GM19351 (cell line): Measurements from ENCODE around the gene POLR1H.

Experiments used
- ATAC-seq: cut with Tn5 transposase; IDR thresholded peaks from one replicate; pipeline ENCODE4 v1.9.1; 2021; ENCODE audit warnings: mild to moderate bottlenecking, moderate library complexity; ENCODE audit not compliant: unreplicated experiment

Gene POLR1H

GRCh38 chr6:30061858-30062458 lies 893 bp downstream of the POLR1H start:
- no peak for ATAC-seq

DNA sequence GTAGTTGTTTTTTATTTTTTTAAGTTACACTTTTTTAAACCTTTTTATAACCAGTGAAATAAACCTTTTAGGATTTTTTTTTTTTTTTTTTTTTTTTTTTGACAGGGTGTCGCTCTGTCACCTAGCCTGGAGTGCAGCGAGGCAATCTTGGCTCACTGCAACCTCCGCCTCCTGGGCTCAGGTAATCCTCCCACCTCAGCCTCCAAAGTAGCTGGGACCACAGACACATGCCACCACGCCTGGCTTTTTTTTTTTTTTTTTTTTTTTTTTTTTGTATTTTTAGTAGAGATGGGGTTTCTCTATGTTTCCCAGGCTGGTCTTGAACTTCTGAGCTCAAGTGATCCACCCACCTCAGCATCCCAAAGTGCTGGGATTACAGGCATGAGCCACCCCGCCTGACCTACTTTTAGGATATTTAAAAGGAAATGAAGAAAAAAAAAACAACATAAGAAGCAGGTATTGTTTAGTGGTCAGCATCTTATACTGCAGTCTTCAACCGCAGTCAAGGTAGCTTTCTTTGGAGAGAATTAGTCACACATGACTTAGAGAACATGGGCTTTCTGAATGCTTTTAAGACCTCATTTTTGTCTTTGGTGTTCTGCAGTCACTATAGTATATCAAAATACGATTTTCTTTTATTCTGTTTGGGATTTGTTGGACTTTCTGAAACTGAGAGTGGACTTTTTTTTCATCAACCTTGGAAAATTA lies 1.6 kb downstream of the POLR1H start:
- no peak for ATAC-seq

DNA sequence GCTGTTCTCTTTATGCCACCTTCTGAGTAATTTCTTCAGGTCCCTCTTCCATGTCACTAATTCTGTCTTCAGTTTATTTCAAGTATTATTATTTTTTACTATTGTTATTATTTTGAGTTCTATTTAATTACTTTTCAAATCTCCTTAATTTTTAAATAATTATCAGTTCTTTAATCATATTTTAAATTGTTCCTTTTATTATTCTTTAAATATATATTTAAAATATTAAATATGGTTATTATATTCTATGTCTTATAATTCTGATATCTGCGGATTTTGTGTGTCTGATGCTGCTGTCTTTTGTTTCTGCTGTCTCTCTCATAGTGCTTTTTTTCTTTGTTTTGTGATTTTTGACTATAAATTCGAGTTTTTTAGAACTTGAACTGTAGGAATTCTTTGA lies 2.2 kb downstream of the POLR1H start:
- ATAC-seq, result no peak

DNA sequence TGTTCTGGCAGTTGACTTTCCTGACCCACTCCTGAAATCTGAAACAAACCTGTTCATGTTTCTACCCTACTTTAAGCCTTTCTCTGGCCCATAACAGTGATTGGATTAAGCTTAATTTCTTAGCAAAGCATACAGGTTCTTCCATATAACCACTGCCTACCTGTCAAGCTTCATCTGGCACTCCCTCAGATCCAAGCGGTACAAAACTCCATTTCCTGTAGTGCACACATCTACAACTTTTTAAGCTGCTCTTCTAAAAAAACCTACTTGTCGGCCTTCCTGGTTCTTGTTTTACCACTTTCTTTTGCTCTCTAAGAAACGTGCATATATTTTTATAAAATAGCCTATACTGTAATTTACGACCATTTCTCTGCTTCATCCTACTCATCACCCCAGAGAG lies 5.0 kb downstream of the POLR1H start:
- ATAC-seq, result no peak

GRCh38 chr6:30066577-30067459 lies 5.8 kb downstream of the POLR1H start, which contains the start of gene PPP1R11:
PPP1R11 (plus strand) TSS chr6:30067198; CDS start chr6:30067411, 213 bp downstream.
- ATAC-seq, result peak; percentile 92

GRCh38 chr6:30067460-30068139 lies 6.5 kb downstream of the POLR1H start:
- no peak for ATAC-seq

DNA sequence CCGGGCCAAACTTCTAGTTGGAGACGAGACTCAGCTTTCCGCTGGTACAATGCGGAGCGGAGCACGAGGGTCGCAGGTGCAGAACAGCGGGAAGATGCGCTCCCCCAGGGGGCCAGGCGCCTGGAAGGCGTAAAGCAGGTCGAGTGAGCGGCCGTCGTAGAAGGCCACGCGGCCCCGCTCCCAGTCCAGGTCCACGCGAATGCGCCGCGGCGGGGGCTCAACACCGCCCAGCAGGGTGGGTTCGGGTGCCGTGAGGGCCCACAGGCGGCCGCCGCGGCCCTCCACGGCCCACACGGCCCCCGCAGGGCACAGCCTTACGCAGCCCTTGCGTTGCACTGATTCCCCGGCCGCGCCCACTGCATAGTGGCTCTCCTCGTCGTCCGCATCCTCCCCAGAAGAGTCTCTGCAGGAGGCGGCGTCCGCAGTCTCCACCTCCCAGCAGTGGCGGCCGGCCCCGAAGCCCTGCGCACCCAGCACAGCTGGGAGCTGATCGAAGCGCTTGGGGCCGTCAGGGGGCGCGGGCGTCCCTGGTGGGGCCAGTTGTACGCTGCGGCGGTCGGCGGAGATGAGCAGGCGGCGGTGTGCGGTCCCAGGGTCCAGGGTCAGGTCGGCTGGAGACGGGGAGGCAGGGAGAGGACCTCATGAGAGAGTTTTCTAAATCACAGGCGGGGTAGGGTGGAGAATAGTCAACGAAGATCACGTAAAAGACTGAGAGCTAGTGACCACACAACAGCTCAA lies 10.2 kb downstream of the POLR1H start:
- no peak for ATAC-seq

DNA sequence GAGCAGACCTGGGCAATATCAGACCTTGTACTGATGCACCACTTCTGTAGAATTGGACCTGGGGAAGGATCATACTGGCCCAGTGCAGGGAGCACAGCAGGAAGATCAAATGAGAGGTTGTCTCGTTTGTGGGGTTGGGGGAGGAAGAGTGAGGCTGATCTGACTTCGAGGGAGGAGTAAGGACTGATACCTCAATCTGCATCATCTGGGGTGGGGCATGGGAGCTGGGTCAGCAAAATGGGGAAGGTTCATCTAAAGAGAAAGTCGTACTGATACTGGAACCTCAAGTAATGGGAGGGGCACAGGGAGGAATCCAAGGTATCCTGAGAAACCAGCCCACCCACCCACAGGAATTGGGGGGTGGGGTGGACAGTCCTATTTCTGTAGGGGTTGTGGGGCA lies 10.8 kb downstream of the POLR1H start:
- no peak for ATAC-seq

DNA sequence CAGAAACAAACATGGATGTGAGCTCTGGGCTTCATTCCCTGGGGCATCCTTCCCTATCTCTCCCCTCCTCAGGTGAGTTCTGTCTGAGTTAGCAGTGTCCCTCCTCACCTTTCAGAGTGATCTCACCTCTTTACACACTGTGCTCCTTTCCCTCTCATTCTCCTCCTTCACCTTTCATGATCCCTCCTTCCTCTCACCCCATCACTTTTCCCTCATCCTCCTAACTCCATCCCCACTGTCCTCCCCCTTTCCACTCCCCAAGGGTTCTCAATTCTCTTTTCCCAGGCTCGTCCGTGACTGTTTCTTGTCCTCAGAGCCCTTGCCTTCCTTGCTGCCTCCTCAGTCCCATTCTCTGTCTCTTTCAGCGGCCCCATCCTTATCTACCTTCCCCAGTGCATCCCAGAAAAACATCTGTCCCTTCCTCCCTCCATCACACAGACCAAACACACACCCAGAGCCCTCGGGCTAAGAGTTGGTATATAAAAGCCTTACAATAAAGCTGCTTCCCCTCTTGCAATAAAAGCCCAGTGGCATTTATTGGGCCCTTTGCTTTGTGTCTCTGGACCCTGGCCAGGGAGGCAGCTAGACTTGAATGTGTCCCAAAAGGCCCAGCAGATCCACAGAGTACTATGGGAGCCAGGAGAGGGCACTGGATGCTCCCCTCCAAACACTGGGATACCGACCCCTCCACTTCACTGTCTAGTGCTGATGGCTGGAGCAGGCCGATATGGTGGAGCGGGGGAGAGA lies 12.6 kb downstream of the POLR1H start:
- no peak for ATAC-seq

DNA sequence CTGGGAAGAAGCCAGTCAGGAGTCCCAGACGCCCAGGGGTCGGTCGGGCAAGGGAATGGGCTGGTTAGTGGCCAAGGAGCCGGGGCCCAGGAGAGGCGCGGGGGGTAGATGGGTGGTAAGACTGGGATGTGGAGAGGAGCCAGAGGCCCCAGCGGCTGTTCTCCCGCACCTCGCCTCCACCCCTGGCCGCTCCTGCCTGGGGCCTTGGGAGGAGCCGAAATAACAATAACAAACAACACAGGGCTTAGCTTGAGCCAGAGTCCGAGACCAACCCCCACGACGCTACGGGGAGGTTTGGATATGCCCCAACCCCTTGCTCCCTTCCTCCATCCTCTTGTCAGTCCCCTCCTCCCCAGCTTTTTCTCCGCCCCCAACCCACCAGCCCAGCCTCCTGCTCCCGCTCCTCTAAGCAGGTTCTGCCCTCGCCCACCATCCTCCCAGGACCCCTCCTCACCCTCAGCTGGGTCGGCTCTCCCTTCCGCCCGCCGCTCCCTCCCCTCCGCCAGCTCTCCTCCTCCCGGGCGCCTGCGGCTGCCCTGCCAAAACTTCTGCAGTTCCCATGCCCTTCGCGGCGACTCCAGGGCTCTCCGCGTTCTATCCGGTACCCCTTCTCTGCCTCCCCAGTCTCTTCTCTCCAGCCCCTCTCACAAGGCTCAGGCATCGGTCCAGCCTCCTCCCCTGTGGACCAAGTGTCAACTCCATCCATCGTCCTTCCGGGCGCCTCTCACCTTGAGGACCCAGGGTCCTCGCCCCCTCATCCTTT lies 13.4 kb downstream of the POLR1H start:
- no peak for ATAC-seq

DNA sequence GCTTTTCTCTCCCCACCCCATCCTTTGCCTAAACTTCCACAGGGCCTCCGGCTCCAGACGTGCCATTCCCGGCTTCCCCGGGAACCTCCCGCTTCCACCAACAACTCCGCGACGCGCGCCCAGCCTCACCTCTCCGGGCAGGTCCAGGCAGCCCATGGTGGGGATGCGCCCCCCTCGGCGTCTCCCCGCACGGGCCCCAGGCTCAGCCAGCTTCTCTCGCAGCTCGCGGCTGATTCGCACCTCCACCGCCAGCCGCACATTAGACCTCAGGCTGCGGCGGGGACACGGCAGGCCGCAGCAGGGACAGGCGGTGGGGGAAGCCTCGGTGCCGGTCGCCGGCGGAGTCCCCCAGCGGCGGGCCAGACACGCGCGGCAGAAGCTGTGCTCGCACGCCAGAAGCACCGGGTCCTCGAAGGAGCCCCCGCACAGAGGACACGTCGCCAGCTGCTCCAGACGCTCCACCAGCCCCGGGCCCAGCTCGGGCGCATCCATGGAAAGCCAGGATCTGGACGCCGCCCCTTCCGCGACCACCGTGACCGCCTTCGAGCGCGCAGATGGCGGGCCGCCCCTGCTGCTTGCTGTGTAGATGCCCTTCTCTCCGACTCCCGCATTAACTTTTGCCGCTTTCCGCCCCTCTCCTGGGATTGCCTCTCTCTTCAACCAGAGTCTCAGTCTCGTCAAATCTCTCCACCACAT lies 14.2 kb downstream of the POLR1H start, which contains the start of gene RNF39:
TSS of gene RNF39 (minus strand) at position 676 of the 696 bp plus-strand sequence. CDS start at position 492, 184 bp downstream.
- no peak for ATAC-seq

GRCh38 chr6:30075790-30076732 lies 15.0 kb downstream of the POLR1H start:
- ATAC-seq, result no peak

DNA sequence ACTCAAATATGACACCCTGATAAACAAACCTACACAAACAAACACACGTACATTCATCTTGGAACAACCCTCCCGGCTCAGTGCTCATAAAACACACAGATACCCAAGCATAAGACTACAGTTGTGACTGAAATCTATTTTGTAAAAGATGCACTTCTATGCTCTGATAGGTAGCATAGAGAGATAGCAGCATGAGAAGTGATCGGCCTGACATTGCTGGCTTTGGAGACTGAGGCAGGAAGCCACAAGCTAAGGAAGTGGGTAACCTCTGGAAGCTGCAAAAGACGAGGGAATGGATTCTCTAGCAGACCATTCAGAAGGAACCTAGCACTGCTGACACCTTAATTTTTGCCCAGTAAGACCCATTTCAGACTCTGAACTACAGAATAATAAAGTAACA lies 16.2 kb downstream of the POLR1H start:
- ATAC-seq, result no peak

DNA sequence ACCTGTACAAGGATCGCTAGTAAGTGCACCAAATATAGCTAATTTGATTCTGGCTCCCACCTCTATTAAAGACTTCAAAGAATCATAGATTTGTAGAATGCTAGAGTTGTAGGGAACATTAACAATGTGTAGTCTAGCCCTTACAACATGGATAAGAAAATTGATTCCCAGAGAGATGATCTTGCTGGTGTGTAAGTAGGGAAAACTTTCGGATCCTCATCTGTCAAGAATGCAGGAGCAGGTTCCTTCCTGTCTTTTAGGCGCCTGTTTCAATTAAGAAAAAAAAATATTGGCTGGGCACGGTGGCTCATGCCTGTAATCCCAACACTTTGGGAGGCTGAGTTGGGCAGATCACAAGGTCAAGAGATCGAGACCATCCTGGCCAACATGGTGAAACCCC lies 26.8 kb downstream of the POLR1H start:
- no peak for ATAC-seq

GRCh38 chr6:30091577-30092381 lies 30.7 kb downstream of the POLR1H start:
- no peak for ATAC-seq

DNA sequence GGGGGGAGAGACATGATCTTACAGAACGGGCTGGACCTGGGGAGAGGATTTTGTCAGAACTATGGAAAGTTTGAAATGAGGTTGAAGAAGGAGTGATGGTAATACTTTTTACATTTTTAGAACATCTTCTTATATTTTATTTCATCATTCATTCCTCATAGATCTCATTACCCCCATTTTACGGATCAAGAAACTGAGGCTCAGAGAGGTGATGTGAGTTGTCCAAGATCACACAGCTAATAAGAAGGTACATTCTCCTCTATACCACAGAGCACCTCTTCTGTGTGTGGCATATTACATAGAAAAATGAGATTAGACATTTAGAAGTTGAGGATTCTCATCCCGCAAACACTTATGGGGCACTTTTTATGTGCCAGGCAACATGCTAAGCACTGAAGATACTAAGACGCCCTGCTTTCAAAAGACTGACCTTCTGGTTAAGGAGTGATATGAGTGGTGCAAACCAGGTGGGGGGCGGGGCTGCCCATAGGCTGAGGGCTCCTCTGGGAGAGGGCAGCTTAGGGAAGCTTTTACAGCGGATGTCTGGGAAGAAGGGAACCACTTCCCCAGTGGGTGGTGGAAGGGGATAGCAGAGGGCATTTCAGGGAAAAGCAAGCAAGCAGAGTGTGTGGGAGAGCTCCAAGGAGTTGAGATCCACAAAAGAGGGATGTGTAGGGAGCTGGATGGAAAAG lies 31.9 kb downstream of the POLR1H start:
- no peak for ATAC-seq
